ENCODE measurements around the gene AGAP1.

The AGAP1 gene

GRCh38 chr2:235670974-235671787 is 177.3 kb downstream of the AGAP1 start:
- no peak for TF ChIP-seq SPI1 (IDR thresholded peaks at IDR 0.05; ENCODE audit: low read depth, low read length)
- TF ChIP-seq PAX5 (IDR thresholded peaks at IDR 0.05; ENCODE audit: insufficient read depth, low read length, severe bottlenecking): no peak
- TF ChIP-seq POU2F2 (IDR thresholded peaks at IDR 0.05; ENCODE audit: low read depth, low read length): no peak
- TF ChIP-seq POLR2A (IDR thresholded peaks at IDR 0.05; ENCODE audit: low read depth, low read length): no peak
- no peak for TF ChIP-seq TAF1 (IDR thresholded peaks at IDR 0.05; ENCODE audit: low read depth, low read length)
- TF ChIP-seq POLR2AphosphoS5 (IDR thresholded peaks at IDR 0.05; ENCODE audit: low read depth, low read length): no peak
- FAIRE-seq (no peak), DNase-seq (ENCODE audit: insufficient read length, low spot score) (no peak)

- DNase-seq (ENCODE audit: insufficient read length, low spot score) (no peak), FAIRE-seq (no peak)
- TF ChIP-seq POU2F2 (IDR thresholded peaks at IDR 0.05; ENCODE audit: low read depth, low read length): no peak
- no peak for TF ChIP-seq POLR2A (IDR thresholded peaks at IDR 0.05; ENCODE audit: low read depth, low read length)
- no peak for TF ChIP-seq TAF1 (IDR thresholded peaks at IDR 0.05; ENCODE audit: low read depth, low read length)
- no peak for TF ChIP-seq POLR2AphosphoS5 (IDR thresholded peaks at IDR 0.05; ENCODE audit: low read depth, low read length)
- TF ChIP-seq SPI1 (IDR thresholded peaks at IDR 0.05; ENCODE audit: low read depth, low read length): no peak
- no peak for TF ChIP-seq PAX5 (IDR thresholded peaks at IDR 0.05; ENCODE audit: insufficient read depth, low read length, severe bottlenecking)
These were observed 178.9 kb downstream of the AGAP1 start for GRCh38 chr2:235672720-235673119.

- FAIRE-seq (no peak), DNase-seq (ENCODE audit: insufficient read length, low spot score) (no peak)
- TF ChIP-seq POLR2AphosphoS5 (IDR thresholded peaks at IDR 0.05; ENCODE audit: low read depth, low read length) (no peak), TAF1 (IDR thresholded peaks at IDR 0.05; ENCODE audit: low read depth, low read length) (no peak)
These were observed 180.3 kb downstream of the AGAP1 start for GRCh38 chr2:235674146-235674545.

GRCh38 chr2:235674812-235675211 is 181.0 kb downstream of the AGAP1 start:
- DNase-seq (ENCODE audit: insufficient read length, low spot score): no peak
- no peak for TF ChIP-seq SPI1 (IDR thresholded peaks at IDR 0.05; ENCODE audit: low read depth, low read length)
- no peak for FAIRE-seq

- FAIRE-seq: no peak
- DNase-seq (ENCODE audit: insufficient read length, low spot score): no peak
- no peak for TF ChIP-seq TAF1 (IDR thresholded peaks at IDR 0.05; ENCODE audit: low read depth, low read length)
- TF ChIP-seq POU2F2 (IDR thresholded peaks at IDR 0.05; ENCODE audit: low read depth, low read length): no peak
- no peak for TF ChIP-seq POLR2A (IDR thresholded peaks at IDR 0.05; ENCODE audit: low read depth, low read length)
- no peak for TF ChIP-seq PAX5 (IDR thresholded peaks at IDR 0.05; ENCODE audit: insufficient read depth, low read length, severe bottlenecking)
- no peak for TF ChIP-seq SPI1 (IDR thresholded peaks at IDR 0.05; ENCODE audit: low read depth, low read length)
- TF ChIP-seq POLR2AphosphoS5 (IDR thresholded peaks at IDR 0.05; ENCODE audit: low read depth, low read length): no peak
These were observed 182.1 kb downstream of the AGAP1 start for GRCh38 chr2:235675678-235676535.

- no peak for TF ChIP-seq PAX5 (IDR thresholded peaks at IDR 0.05; ENCODE audit: insufficient read depth, low read length, severe bottlenecking)
- TF ChIP-seq POU2F2 (IDR thresholded peaks at IDR 0.05; ENCODE audit: low read depth, low read length): no peak
- no peak for TF ChIP-seq TAF1 (IDR thresholded peaks at IDR 0.05; ENCODE audit: low read depth, low read length)
- no peak for TF ChIP-seq SPI1 (IDR thresholded peaks at IDR 0.05; ENCODE audit: low read depth, low read length)
- TF ChIP-seq POLR2AphosphoS5 (IDR thresholded peaks at IDR 0.05; ENCODE audit: low read depth, low read length): no peak
- no peak for TF ChIP-seq POLR2A (IDR thresholded peaks at IDR 0.05; ENCODE audit: low read depth, low read length)
- no peak for DNase-seq (ENCODE audit: insufficient read length, low spot score)
These were observed 182.6 kb downstream of the AGAP1 start for GRCh38 chr2:235676536-235676799.

GRCh38 chr2:235677276-235677788 is 183.5 kb downstream of the AGAP1 start:
- FAIRE-seq (no peak), DNase-seq (ENCODE audit: insufficient read length, low spot score) (no peak)
- TF ChIP-seq POLR2A (IDR thresholded peaks at IDR 0.05; ENCODE audit: low read depth, low read length) (no peak), SPI1 (IDR thresholded peaks at IDR 0.05; ENCODE audit: low read depth, low read length) (no peak), PAX5 (IDR thresholded peaks at IDR 0.05; ENCODE audit: insufficient read depth, low read length, severe bottlenecking) (no peak), TAF1 (IDR thresholded peaks at IDR 0.05; ENCODE audit: low read depth, low read length) (no peak), POLR2AphosphoS5 (IDR thresholded peaks at IDR 0.05; ENCODE audit: low read depth, low read length) (no peak), POU2F2 (IDR thresholded peaks at IDR 0.05; ENCODE audit: low read depth, low read length) (no peak)

More at GRCh38 chr2:235676536-235676799, 182.6 kb downstream of the AGAP1 start:
- no peak for FAIRE-seq

- no peak for TF ChIP-seq PAX5 (IDR thresholded peaks at IDR 0.05; ENCODE audit: insufficient read depth, low read length, severe bottlenecking)
- TF ChIP-seq SPI1 (IDR thresholded peaks at IDR 0.05; ENCODE audit: low read depth, low read length): no peak
- no peak for TF ChIP-seq POLR2AphosphoS5 (IDR thresholded peaks at IDR 0.05; ENCODE audit: low read depth, low read length)
- TF ChIP-seq POLR2A (IDR thresholded peaks at IDR 0.05; ENCODE audit: low read depth, low read length): no peak
- no peak for TF ChIP-seq TAF1 (IDR thresholded peaks at IDR 0.05; ENCODE audit: low read depth, low read length)
- TF ChIP-seq POU2F2 (IDR thresholded peaks at IDR 0.05; ENCODE audit: low read depth, low read length): no peak
- DNase-seq (ENCODE audit: insufficient read length, low spot score): no peak
- FAIRE-seq: no peak
These were observed 184.1 kb downstream of the AGAP1 start for GRCh38 chr2:235677937-235678336.

GRCh38 chr2:235678712-235679111 is 184.9 kb downstream of the AGAP1 start:
- TF ChIP-seq SPI1 (IDR thresholded peaks at IDR 0.05; ENCODE audit: low read depth, low read length) (no peak), POU2F2 (IDR thresholded peaks at IDR 0.05; ENCODE audit: low read depth, low read length) (no peak), PAX5 (IDR thresholded peaks at IDR 0.05; ENCODE audit: insufficient read depth, low read length, severe bottlenecking) (no peak), POLR2AphosphoS5 (IDR thresholded peaks at IDR 0.05; ENCODE audit: low read depth, low read length) (no peak), POLR2A (IDR thresholded peaks at IDR 0.05; ENCODE audit: low read depth, low read length) (no peak), TAF1 (IDR thresholded peaks at IDR 0.05; ENCODE audit: low read depth, low read length) (no peak)
- DNase-seq (ENCODE audit: insufficient read length, low spot score) (no peak), FAIRE-seq (no peak)
